ENCODE measurements around the gene PANK1.

- TF ChIP-seq, protein P1, sequence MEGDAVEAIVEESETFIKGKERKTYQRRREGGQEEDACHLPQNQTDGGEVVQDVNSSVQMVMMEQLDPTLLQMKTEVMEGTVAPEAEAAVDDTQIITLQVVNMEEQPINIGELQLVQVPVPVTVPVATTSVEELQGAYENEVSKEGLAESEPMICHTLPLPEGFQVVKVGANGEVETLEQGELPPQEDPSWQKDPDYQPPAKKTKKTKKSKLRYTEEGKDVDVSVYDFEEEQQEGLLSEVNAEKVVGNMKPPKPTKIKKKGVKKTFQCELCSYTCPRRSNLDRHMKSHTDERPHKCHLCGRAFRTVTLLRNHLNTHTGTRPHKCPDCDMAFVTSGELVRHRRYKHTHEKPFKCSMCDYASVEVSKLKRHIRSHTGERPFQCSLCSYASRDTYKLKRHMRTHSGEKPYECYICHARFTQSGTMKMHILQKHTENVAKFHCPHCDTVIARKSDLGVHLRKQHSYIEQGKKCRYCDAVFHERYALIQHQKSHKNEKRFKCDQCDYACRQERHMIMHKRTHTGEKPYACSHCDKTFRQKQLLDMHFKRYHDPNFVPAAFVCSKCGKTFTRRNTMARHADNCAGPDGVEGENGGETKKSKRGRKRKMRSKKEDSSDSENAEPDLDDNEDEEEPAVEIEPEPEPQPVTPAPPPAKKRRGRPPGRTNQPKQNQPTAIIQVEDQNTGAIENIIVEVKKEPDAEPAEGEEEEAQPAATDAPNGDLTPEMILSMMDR (IDR thresholded peaks at IDR 0.05), result no peak
- no peak for TF ChIP-seq POLR2A (IDR thresholded peaks at IDR 0.05)
Measured at GRCh38 chr10:89640241-89640640, 4.8 kb downstream of the PANK1 start.

All from testis (tissue), 2 donors.